IMR-90 (cell line): Measurements from ENCODE around the gene ESR2.

Source experiments
- CEBPB ChIP-seq: IDR thresholded peaks from 2 replicates; pipeline ENCODE4 v1.6.1; 2012; ENCODE audit warnings: low read depth, low read length, improper control_type of control experiment
- MAFK ChIP-seq: IDR thresholded peaks from 2 replicates; pipeline ENCODE4 v1.6.1; 2012; ENCODE audit warnings: low read depth, low read length, improper control_type of control experiment
- MXI1 ChIP-seq: IDR thresholded peaks from 2 replicates; pipeline ENCODE4 v1.6.1; 2012; ENCODE audit warnings: low read depth, mild to moderate bottlenecking, low read length, moderate library complexity, borderline replicate concordance
- NFE2L2 ChIP-seq: fragments of 150-350 bp; IDR thresholded peaks from 2 replicates; pipeline ENCODE4 v1.6.1; 2016; ENCODE audit warnings: low read depth, mild to moderate bottlenecking, low read length
- POLR2A ChIP-seq: IDR thresholded peaks from 2 replicates; pipeline ENCODE4 v1.6.1; 2012; ENCODE audit warnings: mild to moderate bottlenecking, low read depth, low read length
- RAD21 ChIP-seq: IDR thresholded peaks from 2 replicates; pipeline ENCODE4 v1.6.1; 2012; ENCODE audit warnings: low read length, improper control_type of control experiment
- RFX5 ChIP-seq: IDR thresholded peaks from 2 replicates; pipeline ENCODE4 v1.8.0; 2012; ENCODE audit warnings: low read depth, mild to moderate bottlenecking, low read length, moderate library complexity
- TF ChIP-seq, protein P1 (sequence below): conservative IDR thresholded peaks from 2 replicates; pipeline ENCODE4 v1.5.1; 2012; ENCODE audit warnings: mild to moderate bottlenecking, low read depth, low read length, improper control_type of control experiment
- TF ChIP-seq, protein P2 (sequence below): fragments of 150-350 bp; IDR thresholded peaks from 2 replicates; pipeline ENCODE4 v1.6.1; 2017; ENCODE audit warnings: mild to moderate bottlenecking, antibody characterized with exemption, low read length, low read depth
- TF ChIP-seq, protein P3 (sequence below): fragments of 150-350 bp; IDR thresholded peaks from 2 replicates; pipeline ENCODE4 v1.6.1; 2016; ENCODE audit warnings: low read depth, mild to moderate bottlenecking, low read length, moderate library complexity, borderline replicate concordance

DNA sequence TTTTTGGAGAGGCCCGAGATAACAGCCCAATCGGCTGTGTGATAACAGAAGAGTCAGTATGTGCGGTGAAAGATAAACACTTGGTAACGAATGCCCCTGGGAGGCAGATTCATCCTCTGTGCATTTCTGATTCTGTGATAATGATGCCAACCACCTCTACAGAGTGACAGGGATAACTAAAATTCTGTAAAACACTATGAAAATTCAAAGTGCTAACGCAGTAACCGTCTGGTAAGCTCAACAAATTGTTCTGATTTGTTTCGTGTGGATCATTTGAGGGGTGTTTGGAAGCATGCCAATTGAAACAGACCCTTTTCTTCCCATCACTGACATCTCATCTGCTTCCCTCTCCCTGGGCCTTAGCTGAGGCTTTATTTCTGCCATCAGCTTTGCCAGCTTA, 76.3 kb downstream of the ESR2 start:
- no peak for TF ChIP-seq NFE2L2
- TF ChIP-seq MAFK = no peak
- no peak for TF ChIP-seq RAD21
- no peak for TF ChIP-seq MXI1
- TF ChIP-seq, protein P1, sequence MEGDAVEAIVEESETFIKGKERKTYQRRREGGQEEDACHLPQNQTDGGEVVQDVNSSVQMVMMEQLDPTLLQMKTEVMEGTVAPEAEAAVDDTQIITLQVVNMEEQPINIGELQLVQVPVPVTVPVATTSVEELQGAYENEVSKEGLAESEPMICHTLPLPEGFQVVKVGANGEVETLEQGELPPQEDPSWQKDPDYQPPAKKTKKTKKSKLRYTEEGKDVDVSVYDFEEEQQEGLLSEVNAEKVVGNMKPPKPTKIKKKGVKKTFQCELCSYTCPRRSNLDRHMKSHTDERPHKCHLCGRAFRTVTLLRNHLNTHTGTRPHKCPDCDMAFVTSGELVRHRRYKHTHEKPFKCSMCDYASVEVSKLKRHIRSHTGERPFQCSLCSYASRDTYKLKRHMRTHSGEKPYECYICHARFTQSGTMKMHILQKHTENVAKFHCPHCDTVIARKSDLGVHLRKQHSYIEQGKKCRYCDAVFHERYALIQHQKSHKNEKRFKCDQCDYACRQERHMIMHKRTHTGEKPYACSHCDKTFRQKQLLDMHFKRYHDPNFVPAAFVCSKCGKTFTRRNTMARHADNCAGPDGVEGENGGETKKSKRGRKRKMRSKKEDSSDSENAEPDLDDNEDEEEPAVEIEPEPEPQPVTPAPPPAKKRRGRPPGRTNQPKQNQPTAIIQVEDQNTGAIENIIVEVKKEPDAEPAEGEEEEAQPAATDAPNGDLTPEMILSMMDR = no peak
- TF ChIP-seq POLR2A = no peak
- TF ChIP-seq, protein P2, sequence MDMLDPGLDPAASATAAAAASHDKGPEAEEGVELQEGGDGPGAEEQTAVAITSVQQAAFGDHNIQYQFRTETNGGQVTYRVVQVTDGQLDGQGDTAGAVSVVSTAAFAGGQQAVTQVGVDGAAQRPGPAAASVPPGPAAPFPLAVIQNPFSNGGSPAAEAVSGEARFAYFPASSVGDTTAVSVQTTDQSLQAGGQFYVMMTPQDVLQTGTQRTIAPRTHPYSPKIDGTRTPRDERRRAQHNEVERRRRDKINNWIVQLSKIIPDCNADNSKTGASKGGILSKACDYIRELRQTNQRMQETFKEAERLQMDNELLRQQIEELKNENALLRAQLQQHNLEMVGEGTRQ = no peak
- TF ChIP-seq RFX5 = no peak
- TF ChIP-seq, protein P3, sequence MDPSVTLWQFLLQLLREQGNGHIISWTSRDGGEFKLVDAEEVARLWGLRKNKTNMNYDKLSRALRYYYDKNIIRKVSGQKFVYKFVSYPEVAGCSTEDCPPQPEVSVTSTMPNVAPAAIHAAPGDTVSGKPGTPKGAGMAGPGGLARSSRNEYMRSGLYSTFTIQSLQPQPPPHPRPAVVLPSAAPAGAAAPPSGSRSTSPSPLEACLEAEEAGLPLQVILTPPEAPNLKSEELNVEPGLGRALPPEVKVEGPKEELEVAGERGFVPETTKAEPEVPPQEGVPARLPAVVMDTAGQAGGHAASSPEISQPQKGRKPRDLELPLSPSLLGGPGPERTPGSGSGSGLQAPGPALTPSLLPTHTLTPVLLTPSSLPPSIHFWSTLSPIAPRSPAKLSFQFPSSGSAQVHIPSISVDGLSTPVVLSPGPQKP = no peak
- no peak for TF ChIP-seq CEBPB
